Measurements from ENCODE around the gene DCAF16.
"Not testable (repeated sequence)": the region's sequence is repeated elsewhere in the genome, so short reads cannot be mapped to it uniquely, and the experiment has no call there.

The DCAF16 gene

GRCh38 chr4:17810260-17811077 lies at the start of gene DCAF16, which contains the start of gene NCAPG:
DCAF16 (minus strand) TSS chr4:17810757; CDS start chr4:17804141, 6,616 bp downstream.
NCAPG (plus strand) TSS chr4:17810979; CDS start chr4:17811078, 99 bp downstream.
- H3K27ac ChIP-seq: peak within 1 kb of the TSS; percentile 94
- ChIA-PET POLR2A (ENCODE audit: low non-redundant PET) (interaction anchor here (0.6 kb wide), 1 partner anchor 271 kb away, joined by 3 read pairs; no protein-coding TSS in a partner anchor), CTCF (no interaction called here)
- peak; percentile 94 for DNase-seq (ENCODE audit: low spot score)
- TF ChIP-seq, protein P1, sequence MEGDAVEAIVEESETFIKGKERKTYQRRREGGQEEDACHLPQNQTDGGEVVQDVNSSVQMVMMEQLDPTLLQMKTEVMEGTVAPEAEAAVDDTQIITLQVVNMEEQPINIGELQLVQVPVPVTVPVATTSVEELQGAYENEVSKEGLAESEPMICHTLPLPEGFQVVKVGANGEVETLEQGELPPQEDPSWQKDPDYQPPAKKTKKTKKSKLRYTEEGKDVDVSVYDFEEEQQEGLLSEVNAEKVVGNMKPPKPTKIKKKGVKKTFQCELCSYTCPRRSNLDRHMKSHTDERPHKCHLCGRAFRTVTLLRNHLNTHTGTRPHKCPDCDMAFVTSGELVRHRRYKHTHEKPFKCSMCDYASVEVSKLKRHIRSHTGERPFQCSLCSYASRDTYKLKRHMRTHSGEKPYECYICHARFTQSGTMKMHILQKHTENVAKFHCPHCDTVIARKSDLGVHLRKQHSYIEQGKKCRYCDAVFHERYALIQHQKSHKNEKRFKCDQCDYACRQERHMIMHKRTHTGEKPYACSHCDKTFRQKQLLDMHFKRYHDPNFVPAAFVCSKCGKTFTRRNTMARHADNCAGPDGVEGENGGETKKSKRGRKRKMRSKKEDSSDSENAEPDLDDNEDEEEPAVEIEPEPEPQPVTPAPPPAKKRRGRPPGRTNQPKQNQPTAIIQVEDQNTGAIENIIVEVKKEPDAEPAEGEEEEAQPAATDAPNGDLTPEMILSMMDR (conservative IDR thresholded peaks at IDR 0.05; ENCODE audit: low read depth): no peak

GRCh38 chr4:17859793-17860406 lies 49.3 kb upstream of the DCAF16 start:
- POLR2A ChIA-PET (ENCODE audit: low non-redundant PET): no interaction called here
- CTCF ChIA-PET: no interaction called here
- no peak for DNase-seq (ENCODE audit: low spot score)
- H3K27ac ChIP-seq: no peak overlapping the region
- TF ChIP-seq, protein P1 (conservative IDR thresholded peaks at IDR 0.05; ENCODE audit: low read depth): no peak

- no peak overlapping the region for H3K27ac ChIP-seq
- ChIA-PET CTCF (no interaction called here), POLR2A (ENCODE audit: low non-redundant PET) (no interaction called here)
- TF ChIP-seq, protein P1 (conservative IDR thresholded peaks at IDR 0.05; ENCODE audit: low read depth): no peak
- no peak for DNase-seq (ENCODE audit: low spot score)
Measured at GRCh38 chr4:17854036-17854435, 43.5 kb upstream of the DCAF16 start.

DNA sequence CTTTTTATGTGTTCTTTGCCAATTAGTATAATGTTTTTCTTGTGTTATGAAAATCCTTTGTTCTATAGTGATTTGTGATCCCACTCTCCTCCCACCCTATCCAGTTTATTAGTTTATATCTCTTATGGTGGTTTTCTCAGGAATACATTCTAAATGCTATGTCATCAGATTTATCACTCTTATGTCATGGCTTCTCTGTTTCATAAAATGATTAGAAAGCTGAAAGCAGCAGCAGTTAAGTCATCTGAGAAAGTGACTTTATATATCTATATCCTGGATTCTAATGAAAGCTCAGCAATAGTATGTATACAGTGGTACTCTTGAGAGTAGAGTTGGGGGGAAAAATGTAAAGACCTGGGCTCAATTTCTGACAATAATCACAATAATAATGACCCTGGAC lies 41.4 kb upstream of the DCAF16 start:
- POLR2A ChIA-PET (ENCODE audit: low non-redundant PET): no interaction called here
- no peak for DNase-seq (ENCODE audit: low spot score)
- TF ChIP-seq, protein P1 (conservative IDR thresholded peaks at IDR 0.05; ENCODE audit: low read depth): no peak
- CTCF ChIA-PET: no interaction called here
- H3K27ac ChIP-seq: no peak overlapping the region

DNA sequence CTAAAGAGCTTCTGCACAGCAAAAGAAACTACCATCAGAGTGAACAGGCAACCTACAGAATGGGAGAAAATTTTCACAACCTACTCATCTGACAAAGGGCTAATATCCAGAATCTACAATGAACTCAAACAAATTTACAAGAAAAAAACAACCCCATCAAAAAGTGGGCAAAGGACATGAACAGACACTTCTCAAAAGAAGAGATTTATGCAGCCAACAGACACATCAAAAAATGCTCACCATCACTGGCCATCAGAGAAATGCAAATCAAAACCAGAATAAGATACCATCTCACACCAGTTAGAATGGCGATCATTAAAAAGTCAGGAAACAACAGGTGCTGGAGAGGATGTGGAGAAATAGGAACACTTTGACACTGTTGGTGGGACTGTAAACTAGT lies 39.7 kb upstream of the DCAF16 start:
- CTCF ChIA-PET; POLR2A ChIA-PET (ENCODE audit: low non-redundant PET); DNase-seq (ENCODE audit: low spot score); H3K27ac ChIP-seq: not testable (repeated sequence)

DNA sequence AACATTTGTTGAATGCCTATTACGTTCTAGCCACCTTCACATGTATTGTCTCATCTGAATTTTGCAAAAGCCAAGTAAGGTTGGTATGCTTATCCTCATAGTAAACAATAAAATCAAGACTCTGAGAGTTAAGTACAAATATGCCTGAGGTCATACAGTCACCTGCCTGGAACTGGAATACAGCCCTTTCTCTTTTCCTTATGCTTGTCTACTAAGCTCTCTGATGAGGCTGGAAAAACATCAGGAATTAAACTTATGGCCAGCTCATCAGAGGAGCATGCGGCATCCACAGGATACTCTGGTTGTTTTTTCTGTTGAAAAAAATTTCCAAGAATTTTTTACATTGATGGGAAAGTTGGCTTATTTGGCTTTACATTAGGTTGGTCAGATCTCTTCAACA lies 35.7 kb upstream of the DCAF16 start:
- CTCF ChIA-PET: no interaction called here
- no peak for DNase-seq (ENCODE audit: low spot score)
- no peak overlapping the region for H3K27ac ChIP-seq
- TF ChIP-seq, protein P1 (conservative IDR thresholded peaks at IDR 0.05; ENCODE audit: low read depth): no peak
- POLR2A ChIA-PET (ENCODE audit: low non-redundant PET): no interaction called here

Measured in RWPE1 (cell line).